Uterus (tissue), 2 donors: ENCODE data around the gene SH3BP5.

Experiments used
- POLR2A ChIP-seq, 2 donors: fragments of 450-650 bp; IDR thresholded peaks; one replicate each; pipeline ENCODE4 v1.6.1; 2016; ENCODE audit warnings: antibody characterized with exemption in 2 of 2, mild to moderate bottlenecking in 1 of 2, moderate library complexity in 1 of 2
- TF ChIP-seq, protein P1 (sequence below), 4 experiments: fragments of 200-600 bp in 2 of 4; fragments of 450-650 bp in 2 of 4; sonication (generic) in 2 of 4; IDR thresholded peaks; one replicate each; pipeline ENCODE4 v1.5.1; 2016 to 2019; ENCODE audit warnings: antibody characterized with exemption in 4 of 4, mild to moderate bottlenecking in 2 of 4, moderate library complexity in 1 of 4

DNA sequence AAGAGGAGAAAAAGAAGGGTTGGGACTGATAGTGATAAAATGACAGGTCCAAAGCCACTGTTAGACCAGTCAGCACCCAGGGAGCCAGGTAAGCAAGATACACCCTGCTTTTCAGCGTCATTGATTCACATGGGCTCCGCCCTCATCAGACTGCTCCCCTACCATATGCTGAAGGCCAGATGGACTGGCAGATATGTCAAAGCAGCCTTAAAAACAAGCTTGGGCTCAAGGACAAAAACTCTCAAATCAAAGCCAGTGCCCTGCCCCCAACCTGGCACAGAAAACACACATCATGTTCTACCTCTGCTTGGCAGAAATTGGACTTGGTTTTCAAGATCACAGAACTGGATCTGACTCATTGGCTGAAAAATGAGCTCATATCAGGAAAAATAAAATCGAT, 33.4 kb downstream of the SH3BP5 start:
- TF ChIP-seq, protein P1, sequence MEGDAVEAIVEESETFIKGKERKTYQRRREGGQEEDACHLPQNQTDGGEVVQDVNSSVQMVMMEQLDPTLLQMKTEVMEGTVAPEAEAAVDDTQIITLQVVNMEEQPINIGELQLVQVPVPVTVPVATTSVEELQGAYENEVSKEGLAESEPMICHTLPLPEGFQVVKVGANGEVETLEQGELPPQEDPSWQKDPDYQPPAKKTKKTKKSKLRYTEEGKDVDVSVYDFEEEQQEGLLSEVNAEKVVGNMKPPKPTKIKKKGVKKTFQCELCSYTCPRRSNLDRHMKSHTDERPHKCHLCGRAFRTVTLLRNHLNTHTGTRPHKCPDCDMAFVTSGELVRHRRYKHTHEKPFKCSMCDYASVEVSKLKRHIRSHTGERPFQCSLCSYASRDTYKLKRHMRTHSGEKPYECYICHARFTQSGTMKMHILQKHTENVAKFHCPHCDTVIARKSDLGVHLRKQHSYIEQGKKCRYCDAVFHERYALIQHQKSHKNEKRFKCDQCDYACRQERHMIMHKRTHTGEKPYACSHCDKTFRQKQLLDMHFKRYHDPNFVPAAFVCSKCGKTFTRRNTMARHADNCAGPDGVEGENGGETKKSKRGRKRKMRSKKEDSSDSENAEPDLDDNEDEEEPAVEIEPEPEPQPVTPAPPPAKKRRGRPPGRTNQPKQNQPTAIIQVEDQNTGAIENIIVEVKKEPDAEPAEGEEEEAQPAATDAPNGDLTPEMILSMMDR (IDR thresholded peaks at IDR 0.05), result no peak
- no peak for TF ChIP-seq POLR2A (IDR thresholded peaks at IDR 0.05)
